ENCODE results near the gene CDK1. TPM values are rescaled to one million over a fixed set of nuclear protein-coding genes. Genes with fewer than 3 reads are reported as not detected.

CDK1 gene
- total RNA-seq, 1 experiment from 2014 or later = 78.9 TPM

DNA sequence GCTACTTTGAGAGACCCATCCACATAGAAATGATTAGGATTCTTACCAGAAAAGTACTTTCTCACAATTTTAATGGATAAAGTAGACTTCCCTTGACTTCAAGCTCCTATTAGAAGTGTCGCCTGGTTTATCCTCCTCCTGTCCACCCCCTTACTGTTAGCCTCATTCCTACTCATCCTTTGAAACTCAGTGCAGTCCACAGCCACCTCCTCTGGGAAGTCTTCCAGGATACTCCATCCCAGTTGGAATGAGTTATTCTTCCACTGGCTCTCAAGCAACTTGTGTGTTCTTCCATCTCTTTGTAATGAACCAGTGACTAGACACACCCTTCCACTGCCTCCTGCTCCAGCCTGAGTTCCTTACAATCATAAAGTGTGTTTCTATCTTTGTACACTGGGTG, 25.1 kb upstream of the CDK1 start:
- Histone ChIP-seq H3K9me3 (ENCODE audit: control insufficient read depth, low read depth, low read length) (no peaks in the 10 kb centered on the region), H3K18ac (ENCODE audit: insufficient read length, low read depth, low read length) (no peak overlapping the region), H3K27me3 (ENCODE audit: insufficient read depth, low read length) (no peaks in the 10 kb centered on the region), H3T11ph (ENCODE audit: low read length) (no peak overlapping the region), H3K4ac (ENCODE audit: low read depth, low read length) (no peak overlapping the region), H2BK12ac (ENCODE audit: insufficient read length, low read depth, low read length) (no peak overlapping the region), H3K27ac (ENCODE audit: insufficient read length, low read depth, low read length) (no peak overlapping the region), H3K23me2 (ENCODE audit: insufficient read length, low read depth, low read length, poor library complexity, severe bottlenecking) (no peaks in the 10 kb centered on the region), H2AFZ (ENCODE audit: low read length) (no peak overlapping the region), H2AK5ac (ENCODE audit: insufficient read length, low read length) (no peak overlapping the region), H4K8ac (replicated peaks; ENCODE audit: insufficient read length, low read depth, low read length) (no peak overlapping the region), H4K20me1 (ENCODE audit: control insufficient read depth, insufficient read depth, insufficient read length) (no peaks in the 10 kb centered on the region), H2BK15ac (ENCODE audit: low read depth, low read length) (no peak overlapping the region), H3K4me1 (ENCODE audit: insufficient read depth, low read length) (no peaks in the 10 kb centered on the region; the same call in 1 of the 2 replicates), H3K4me2 (ENCODE audit: insufficient read depth, insufficient read length, low read length) (no peak overlapping the region), H3K79me1 (ENCODE audit: insufficient read depth, low read depth, low read length, poor library complexity, severe bottlenecking) (no peaks in the 10 kb centered on the region), H3K23ac (ENCODE audit: insufficient read length, low read depth, low read length) (no peak overlapping the region), H3K9ac (ENCODE audit: extremely low read depth, insufficient read length, low read length) (no peak overlapping the region), H4K91ac (ENCODE audit: insufficient read length, low read depth, low read length) (no peak overlapping the region), H2BK120ac (ENCODE audit: low read depth, low read length, poor library complexity, severe bottlenecking) (no peak overlapping the region), H2BK5ac (ENCODE audit: insufficient read length, low read length) (no peak overlapping the region), H3K14ac (ENCODE audit: insufficient read depth, low read length) (no peak overlapping the region), H3K56ac (ENCODE audit: insufficient read length, low read depth, low read length) (no peak overlapping the region), H3K79me2 (ENCODE audit: insufficient read depth, low read length) (no peaks in the 10 kb centered on the region), H2BK20ac (ENCODE audit: low read depth, low read length, poor library complexity, severe bottlenecking) (no peak overlapping the region), H4K5ac (ENCODE audit: insufficient read length, low read depth, low read length) (no peak overlapping the region)
- Mint-ChIP-seq H3K9me3 (no peaks in the 10 kb centered on the region), H3K36me3 (ENCODE audit: insufficient read depth in 1 of 3, low read depth in 3 of 3) (no peaks in the 10 kb centered on the region), H3K4me1 (peaks cover 16 to 17% of the 10 kb centered on the region in 2 experiments), H3K4me3 (no peak overlapping the region), H3K27me3 (ENCODE audit: low read depth) (no peaks in the 10 kb centered on the region), H3K27ac (no peak overlapping the region)
- TF ChIP-seq, protein P1, sequence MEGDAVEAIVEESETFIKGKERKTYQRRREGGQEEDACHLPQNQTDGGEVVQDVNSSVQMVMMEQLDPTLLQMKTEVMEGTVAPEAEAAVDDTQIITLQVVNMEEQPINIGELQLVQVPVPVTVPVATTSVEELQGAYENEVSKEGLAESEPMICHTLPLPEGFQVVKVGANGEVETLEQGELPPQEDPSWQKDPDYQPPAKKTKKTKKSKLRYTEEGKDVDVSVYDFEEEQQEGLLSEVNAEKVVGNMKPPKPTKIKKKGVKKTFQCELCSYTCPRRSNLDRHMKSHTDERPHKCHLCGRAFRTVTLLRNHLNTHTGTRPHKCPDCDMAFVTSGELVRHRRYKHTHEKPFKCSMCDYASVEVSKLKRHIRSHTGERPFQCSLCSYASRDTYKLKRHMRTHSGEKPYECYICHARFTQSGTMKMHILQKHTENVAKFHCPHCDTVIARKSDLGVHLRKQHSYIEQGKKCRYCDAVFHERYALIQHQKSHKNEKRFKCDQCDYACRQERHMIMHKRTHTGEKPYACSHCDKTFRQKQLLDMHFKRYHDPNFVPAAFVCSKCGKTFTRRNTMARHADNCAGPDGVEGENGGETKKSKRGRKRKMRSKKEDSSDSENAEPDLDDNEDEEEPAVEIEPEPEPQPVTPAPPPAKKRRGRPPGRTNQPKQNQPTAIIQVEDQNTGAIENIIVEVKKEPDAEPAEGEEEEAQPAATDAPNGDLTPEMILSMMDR (conservative IDR thresholded peaks at IDR 0.05) = no peak
- no CpG with 5 or more reads among the region's 1 CpG for WGBS (ENCODE audit: extremely low coverage, insufficient read length, low lambda C conversion rate)
- no peak for DNase-seq
